ENCODE measurements around the gene IQCH.

DNA sequence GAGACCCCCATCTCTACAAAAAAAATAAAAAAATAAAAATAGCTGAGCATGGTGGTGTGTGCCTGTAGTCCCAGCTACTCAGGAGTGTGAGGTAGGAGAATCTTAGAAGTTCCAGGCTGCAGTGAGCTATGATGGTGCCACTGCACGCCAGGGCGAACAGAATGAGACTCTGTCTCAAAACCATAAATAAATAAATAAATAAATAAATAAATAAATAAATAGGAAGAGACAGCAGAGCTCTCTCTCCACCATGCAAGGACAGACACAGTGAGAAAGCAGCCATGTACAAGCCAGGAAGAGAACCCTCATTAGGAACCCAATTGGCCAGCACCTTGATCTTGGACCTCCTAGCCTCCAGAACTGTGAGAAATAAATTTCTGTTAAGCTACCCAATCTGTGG lies 261.0 kb downstream of the IQCH start:
- TF ChIP-seq CTCF (optimal IDR thresholded peaks at IDR 0.05 in 1 of 3, IDR thresholded peaks at IDR 0.05 in 1 of 3, conservative IDR thresholded peaks at IDR 0.05 in 1 of 3; ENCODE audit: extremely low read depth in 1 of 3, insufficient read depth in 2 of 3, low read length in 3 of 3), result no peak
- TF ChIP-seq EZH2 (IDR thresholded peaks at IDR 0.05; ENCODE audit: low read length), result no peak
